Lower leg skin (tissue), 3 donors: ENCODE results near the gene CSF3.

Experiments
- CTCF ChIP-seq, 3 donors: fragments of 450-650 bp; IDR thresholded peaks; one replicate each; pipeline ENCODE4 v1.5.1; 2016; ENCODE audit warnings: antibody characterized with exemption in 3 of 3, mild to moderate bottlenecking in 3 of 3, moderate library complexity in 2 of 3
- POLR2A ChIP-seq, 2 donors: fragments of 450-650 bp; IDR thresholded peaks; one replicate each; pipeline ENCODE4 v1.6.1; 2016 to 2017; ENCODE audit warnings: antibody characterized with exemption in 2 of 2, mild to moderate bottlenecking in 1 of 2, moderate library complexity in 1 of 2

GRCh38 chr17:40025991-40026815 is 11.0 kb downstream of the CSF3 start:
- TF ChIP-seq CTCF (IDR thresholded peaks at IDR 0.05) (no peak), POLR2A (IDR thresholded peaks at IDR 0.05) (no peak)
